Measurements from ENCODE around the gene AP4S1. TPM values are rescaled to one million over a fixed set of nuclear protein-coding genes. Genes with fewer than 3 reads are reported as not detected.
"Not testable (repeated sequence)": the region's sequence is repeated elsewhere in the genome, so short reads cannot be mapped to it uniquely, and the experiment has no call there.

Gene AP4S1
- polyA plus RNA-seq, 1 experiment, result 8.0 TPM

DNA sequence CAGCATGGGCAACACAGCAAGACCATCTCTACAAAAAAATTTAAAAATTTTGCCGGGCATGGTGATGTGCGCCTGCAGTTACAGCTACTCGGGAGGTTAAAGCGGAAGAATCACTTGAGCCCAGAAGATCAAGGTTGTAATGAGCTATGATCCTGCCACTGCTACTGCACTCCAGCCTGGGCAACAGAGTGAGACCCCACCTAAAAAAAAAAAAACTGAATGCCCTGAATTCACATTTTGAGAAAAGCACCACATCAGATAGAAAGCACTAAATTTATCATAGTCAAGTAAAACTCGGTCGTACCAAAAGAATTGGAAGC lies 24.1 kb upstream of the AP4S1 start:
- TF ChIP-seq, protein P1, sequence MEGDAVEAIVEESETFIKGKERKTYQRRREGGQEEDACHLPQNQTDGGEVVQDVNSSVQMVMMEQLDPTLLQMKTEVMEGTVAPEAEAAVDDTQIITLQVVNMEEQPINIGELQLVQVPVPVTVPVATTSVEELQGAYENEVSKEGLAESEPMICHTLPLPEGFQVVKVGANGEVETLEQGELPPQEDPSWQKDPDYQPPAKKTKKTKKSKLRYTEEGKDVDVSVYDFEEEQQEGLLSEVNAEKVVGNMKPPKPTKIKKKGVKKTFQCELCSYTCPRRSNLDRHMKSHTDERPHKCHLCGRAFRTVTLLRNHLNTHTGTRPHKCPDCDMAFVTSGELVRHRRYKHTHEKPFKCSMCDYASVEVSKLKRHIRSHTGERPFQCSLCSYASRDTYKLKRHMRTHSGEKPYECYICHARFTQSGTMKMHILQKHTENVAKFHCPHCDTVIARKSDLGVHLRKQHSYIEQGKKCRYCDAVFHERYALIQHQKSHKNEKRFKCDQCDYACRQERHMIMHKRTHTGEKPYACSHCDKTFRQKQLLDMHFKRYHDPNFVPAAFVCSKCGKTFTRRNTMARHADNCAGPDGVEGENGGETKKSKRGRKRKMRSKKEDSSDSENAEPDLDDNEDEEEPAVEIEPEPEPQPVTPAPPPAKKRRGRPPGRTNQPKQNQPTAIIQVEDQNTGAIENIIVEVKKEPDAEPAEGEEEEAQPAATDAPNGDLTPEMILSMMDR (IDR thresholded peaks at IDR 0.05; ENCODE audit: low read depth, low read length), result no peak
- Histone ChIP-seq H3K27ac (ENCODE audit: low read depth, low read length) (no peak overlapping the region), H3K4me3 (ENCODE audit: low read depth, low read length) (no peak overlapping the region), H3K27me3 (ENCODE audit: control insufficient read depth, insufficient read depth, low read length) (no peaks in the 10 kb centered on the region), H3K9me3 (ENCODE audit: control insufficient read depth, insufficient read depth, low read length) (peaks cover 9% of the 10 kb centered on the region)
- no peak for DNase-seq (ENCODE audit: low read depth, low spot score)
- ChIA-PET CTCF (no interaction called here), POLR2A (no interaction called here)

- Histone ChIP-seq H3K9me3 (ENCODE audit: control insufficient read depth, insufficient read depth, low read length) (peaks cover 8% of the 10 kb centered on the region), H3K4me3 (ENCODE audit: low read depth, low read length) (no peak overlapping the region), H3K27me3 (ENCODE audit: control insufficient read depth, insufficient read depth, low read length) (no peaks in the 10 kb centered on the region), H3K27ac (ENCODE audit: low read depth, low read length) (no peak overlapping the region)
- POLR2A ChIA-PET, result no interaction called here
- TF ChIP-seq, protein P1 (IDR thresholded peaks at IDR 0.05; ENCODE audit: low read depth, low read length), result no peak
- DNase-seq (ENCODE audit: low read depth, low spot score), result no peak
- CTCF ChIA-PET, result interaction anchor here (0.6 kb wide), 2 partner anchors 16 to 25 kb away, joined by 3 to 4 read pairs; no protein-coding TSS in a partner anchor
These were observed 22.2 kb upstream of the AP4S1 start for GRCh38 chr14:31003284-31003683.

DNA sequence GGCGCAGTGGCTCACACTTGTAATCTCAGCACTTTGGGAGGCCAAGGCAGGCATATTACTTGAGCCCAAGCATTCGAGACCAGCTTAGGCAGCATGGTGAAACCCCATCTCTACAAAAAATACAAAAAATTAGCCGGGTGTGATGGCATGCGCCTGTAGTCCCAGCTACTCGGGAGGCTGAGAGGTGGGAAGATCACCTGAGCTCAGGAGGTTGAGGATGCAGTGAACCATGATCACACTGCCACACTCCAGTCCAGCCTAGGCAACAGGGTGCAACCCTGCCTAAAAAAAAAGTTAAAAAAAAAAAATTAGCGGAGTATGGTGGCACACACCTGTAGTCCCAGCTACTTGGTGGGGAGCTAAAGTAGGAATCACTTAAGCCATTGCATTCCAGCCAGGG lies 21.4 kb upstream of the AP4S1 start:
- CTCF ChIA-PET, result not testable (repeated sequence)

DNA sequence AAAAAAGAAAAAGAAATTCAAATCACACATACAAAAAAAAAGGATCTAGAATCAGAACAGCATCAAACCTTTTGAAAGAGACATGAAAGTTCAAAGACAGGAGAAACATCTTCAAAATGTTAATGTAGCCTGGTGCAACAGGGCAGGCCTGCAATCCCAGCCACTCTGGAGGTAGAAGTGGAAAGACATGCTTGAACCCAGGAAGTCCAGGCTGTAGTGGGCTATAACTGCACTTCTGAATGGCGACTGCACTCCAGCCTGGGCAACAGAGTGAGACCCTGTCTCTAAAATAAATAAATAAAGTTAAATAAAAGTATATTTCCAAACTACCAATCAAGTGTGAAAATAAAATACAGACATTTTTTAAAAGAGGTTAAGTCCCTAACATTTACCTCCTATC lies 18.7 kb upstream of the AP4S1 start:
- no peaks in the 10 kb centered on the region for H3K27me3 ChIP-seq (ENCODE audit: control insufficient read depth, insufficient read depth, low read length)
- TF ChIP-seq, protein P1 (IDR thresholded peaks at IDR 0.05; ENCODE audit: low read depth, low read length), result no peak
- no peaks in the 10 kb centered on the region for H3K9me3 ChIP-seq (ENCODE audit: control insufficient read depth, insufficient read depth, low read length)
- DNase-seq (ENCODE audit: low read depth, low spot score), result no peak
- CTCF ChIA-PET, result no interaction called here
- POLR2A ChIA-PET, result no interaction called here
- no peak overlapping the region for H3K4me3 ChIP-seq (ENCODE audit: low read depth, low read length)
- H3K27ac ChIP-seq (ENCODE audit: low read depth, low read length), result peak overlapping the region; percentile 31

More for the DNA sequence above, 21.4 kb upstream of the AP4S1 start:
- H3K9me3 ChIP-seq (ENCODE audit: control insufficient read depth, insufficient read depth, low read length); H3K27me3 ChIP-seq (ENCODE audit: control insufficient read depth, insufficient read depth, low read length); H3K27ac ChIP-seq (ENCODE audit: low read depth, low read length); H3K4me3 ChIP-seq (ENCODE audit: low read depth, low read length); POLR2A ChIA-PET; DNase-seq (ENCODE audit: low read depth, low spot score): not testable (repeated sequence)

DNA sequence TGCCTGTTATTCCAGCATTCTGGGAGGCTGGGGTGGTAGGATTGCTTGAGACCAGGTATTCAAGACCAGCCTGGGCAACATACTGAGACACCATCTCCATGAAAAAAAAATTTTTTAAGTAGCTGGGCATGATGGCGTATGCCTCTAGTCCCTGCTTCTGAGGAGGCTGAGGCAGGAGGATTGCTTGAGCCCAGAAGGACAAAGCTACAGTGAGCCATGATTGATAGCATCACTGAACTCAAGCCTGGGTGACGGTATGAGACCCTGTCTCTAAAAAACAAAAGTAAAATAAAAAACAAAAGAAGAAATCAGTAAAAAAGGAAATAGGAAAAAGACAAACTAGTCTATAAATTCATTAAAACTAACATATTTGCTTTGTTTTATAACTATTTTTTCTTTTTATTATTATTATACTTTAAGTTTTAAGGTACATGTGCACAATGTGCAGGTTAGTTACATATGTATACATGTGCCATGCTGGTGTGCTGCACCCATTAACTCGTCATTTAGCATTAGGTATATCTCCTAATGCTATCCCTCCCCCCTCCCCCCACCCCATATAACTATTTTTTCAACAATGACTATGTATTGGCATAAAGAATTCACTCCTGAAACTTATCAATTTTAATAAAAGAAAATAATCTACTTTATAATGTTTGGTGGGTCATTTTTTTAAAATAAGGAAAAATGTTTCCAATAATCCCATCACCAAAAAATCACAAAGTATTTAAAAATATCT lies 15.4 kb upstream of the AP4S1 start:
- no peak for DNase-seq (ENCODE audit: low read depth, low spot score)
- Histone ChIP-seq H3K9me3 (ENCODE audit: control insufficient read depth, insufficient read depth, low read length) (no peaks in the 10 kb centered on the region), H3K27me3 (ENCODE audit: control insufficient read depth, insufficient read depth, low read length) (no peaks in the 10 kb centered on the region), H3K27ac (ENCODE audit: low read depth, low read length) (no peak overlapping the region), H3K4me3 (ENCODE audit: low read depth, low read length) (no peak overlapping the region)
- TF ChIP-seq, protein P1 (IDR thresholded peaks at IDR 0.05; ENCODE audit: low read depth, low read length), result no peak
- CTCF ChIA-PET, result no interaction called here
- POLR2A ChIA-PET, result interaction anchor here (0.8 kb wide), 1 partner anchor 17 kb away, joined by 3 read pairs; no protein-coding TSS in a partner anchor

Data from AG04450 (cell line).